NCI-H1436 treated with DMSO at 0.1 percent for 48 hours (cell line): ENCODE data around the gene GMIP.

Source experiments
- DNase-seq: peaks from one replicate; lab custom pipeline; 2025; lab: John Stamatoyannopoulos, UW

Gene GMIP

DNA sequence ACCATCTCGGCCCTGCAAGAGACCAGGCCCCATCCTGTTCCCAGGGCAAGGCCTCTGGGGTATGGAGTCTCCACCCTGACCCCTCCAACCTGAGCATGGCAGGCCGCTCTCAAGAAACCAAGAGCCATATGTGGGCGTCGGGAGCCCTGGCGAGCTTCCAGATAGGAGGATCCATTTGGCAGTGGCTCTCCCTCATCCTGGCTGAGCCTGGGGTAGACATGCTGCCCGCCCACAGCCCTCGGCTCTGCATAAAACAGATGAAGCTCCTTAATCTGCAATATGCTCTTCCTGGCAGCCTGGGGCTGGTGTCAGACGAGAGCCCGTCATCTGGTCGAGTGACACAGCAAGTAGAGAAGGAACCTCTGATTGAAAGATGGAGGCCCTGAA is 13.9 kb upstream of the GMIP start:
- no peak for DNase-seq

DNA sequence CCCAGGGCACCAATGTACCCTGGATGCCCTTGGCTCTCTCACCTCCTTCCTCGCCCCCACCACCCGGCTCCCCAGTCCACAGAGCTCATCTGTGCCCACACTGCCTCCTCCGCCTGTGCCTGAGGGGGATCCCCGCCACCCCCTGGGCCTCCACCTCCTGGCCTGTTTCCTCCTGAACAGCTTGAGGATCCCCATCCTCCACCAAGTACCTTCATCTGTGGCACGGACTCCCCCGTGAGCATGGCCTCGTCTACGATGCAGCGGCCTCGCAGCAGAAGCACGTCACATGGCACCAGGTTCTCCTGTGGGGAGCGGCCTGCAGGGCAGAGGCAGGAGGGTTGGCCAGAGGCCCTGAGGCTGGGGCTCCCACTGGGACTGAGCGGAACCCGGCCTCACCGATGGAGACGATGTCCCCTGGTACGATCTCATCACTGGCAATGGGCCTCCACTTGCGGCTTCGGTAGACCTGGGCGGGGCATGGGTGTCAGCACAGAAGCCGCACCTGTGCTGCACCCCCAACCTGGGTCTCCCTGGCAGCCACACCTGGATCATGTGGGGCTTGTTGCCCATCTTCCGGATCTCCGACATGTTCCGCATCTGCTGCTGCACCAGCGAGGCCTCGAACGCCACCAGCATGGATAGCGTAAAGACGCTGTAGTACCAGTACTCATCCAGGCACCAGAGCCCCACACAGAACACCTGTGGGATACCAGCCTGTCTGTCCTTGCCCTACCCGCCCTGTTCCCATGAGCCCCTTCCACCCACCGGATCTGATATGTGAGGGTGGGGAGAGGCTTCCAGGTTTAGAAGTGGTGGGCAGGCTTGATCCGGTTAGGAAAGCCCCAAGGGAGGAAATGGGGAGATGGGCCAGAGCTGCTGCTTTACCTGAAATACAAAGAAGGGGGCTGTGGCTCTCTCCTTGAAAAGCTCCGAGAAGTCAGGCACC is 13.3 kb upstream of the GMIP start:
- no peak for DNase-seq

DNA sequence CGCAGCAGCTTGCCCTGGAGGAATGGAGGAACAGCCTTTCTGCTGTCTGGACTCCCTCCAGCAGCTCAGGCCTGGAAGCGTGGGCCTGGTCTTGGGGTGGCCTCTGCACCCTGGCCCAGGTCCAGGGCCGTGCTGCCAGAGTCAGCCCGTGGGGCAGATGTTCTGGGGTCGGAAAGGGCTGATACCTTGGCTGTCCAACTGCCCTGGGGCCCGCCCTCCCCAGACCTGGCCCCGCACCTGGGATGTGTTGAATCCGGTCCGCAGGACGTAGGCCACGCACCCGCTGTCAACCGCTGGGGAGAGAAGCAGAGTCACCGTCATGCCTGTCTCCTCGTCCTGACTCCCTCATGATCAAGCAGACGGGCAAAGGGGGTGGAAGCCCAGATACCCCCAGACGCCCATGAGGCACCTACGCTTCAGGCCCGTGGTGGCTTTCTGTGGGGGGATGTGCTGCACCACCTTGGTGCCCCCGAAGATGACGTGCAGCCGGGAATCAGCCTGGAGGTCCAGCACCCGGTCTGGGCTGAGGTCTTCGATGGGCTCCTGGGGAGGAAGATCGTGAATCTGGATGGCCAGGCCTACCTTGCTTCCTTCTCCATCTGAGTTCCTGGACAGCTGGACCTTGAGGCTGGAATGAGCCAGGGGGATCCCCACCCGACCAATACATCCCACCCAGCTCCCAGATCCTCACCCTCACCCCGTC is 12.3 kb upstream of the GMIP start:
- no peak for DNase-seq

DNA sequence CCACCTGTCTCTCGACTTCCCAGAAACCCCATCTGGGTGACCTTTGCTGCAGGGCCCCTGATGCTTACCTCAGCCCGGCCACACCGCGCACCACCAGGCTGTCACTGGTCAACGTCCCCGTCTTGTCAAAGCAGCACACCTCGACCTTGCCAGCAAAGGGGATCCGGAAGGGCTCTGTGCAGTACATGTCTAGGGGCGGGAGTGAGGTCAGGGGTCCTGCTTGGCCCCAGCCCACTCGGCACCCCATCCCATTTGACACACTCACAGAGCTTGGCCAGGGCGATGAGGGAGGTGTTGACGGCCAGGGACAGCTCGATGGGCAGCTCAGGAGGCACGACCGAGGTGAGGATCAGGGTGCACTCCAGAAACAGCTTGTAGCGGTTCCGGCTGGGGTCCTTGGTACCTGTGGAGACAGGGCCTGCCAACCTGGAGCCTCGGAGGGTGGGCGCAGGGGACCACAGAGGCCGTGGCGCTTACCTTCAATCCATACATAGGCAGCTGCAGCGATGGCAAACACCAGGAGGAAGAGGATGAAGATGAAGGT is 11.7 kb upstream of the GMIP start:
- DNase-seq = no peak

DNA sequence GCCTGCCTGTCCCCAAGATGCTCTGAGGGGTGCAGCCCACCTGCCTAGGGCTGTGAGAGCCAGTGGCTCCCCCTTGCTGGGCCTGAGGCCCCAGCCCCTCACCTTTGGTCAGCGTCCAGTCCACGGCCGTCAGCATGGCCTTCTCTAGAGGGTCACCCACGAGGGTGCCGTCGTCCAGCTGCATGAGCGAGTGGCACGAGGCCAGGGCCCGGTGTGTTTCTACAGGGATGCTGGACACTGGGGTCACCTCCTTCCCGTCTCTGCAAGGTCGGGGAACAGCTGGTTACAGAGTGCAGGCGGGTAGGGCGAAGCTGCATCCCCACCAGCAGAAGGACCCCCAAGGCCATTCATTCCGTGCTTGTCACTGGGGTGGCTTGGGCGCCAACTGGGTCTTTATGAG is 11.0 kb upstream of the GMIP start:
- no peak for DNase-seq

DNA sequence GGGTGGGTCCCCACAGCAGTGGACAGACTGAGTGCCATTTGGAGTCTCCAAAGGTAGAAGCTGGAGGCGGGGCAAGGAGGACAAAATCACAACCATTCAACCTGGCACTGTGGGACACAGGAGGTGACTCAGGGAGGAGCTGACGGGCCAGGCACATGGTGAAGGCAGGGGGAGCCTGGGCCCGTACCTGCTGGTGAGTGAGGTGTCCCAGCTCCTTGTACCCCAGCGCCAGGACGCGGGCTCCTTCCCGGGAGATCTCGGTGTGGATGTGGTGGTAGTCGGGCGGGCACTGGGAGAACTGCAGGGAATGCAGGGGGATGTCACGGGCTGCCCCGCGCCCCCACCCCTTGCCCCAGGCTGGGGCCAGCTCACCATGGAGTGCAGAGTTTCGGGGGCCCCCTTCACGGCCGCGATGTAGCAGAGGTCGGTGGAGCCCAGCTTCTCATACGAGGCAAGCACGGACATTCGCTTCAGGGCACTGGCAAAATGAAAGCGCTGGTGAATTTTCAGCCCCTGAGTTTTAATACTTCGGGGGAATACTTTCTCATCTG is 10.2 kb upstream of the GMIP start:
- DNase-seq = no peak

DNA sequence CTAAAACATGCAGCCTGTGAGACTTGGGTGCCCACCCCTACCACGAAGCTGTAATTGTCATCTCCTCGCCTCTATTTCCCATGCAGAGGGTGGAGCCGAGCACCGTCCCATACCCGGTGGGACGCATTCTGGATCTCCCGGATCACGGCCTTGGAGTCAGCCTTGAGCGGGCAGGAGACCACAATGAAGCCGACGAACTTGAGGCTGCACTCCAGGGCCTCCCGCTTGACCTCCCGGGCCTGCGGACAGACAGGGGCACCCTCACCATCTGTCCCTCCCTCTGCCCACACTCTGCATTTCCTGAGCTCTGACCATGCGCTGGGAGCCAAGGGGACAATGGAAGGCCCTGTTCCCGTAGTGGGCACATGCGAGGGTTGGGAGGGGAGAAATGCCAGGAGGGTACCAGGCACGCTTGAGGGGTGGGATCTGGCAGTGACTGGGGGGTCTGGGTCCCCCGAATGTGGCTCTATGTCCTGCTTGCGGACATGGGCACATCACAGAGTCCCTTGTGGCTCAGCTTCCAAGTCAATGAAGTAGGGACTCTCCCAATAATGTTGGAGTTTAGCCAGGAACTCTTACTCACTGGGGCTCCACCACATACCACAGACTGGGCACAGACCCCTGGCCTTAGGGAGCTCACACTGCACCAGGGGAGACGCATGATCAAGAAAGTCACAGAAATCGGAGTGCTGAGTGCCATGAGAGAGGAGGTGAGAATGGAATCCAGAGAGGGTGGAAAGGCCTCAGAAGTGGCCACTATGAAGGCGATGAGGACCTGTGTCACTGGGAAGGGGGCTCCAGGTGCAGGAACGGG is 9.2 kb upstream of the GMIP start:
- DNase-seq = no peak

DNA sequence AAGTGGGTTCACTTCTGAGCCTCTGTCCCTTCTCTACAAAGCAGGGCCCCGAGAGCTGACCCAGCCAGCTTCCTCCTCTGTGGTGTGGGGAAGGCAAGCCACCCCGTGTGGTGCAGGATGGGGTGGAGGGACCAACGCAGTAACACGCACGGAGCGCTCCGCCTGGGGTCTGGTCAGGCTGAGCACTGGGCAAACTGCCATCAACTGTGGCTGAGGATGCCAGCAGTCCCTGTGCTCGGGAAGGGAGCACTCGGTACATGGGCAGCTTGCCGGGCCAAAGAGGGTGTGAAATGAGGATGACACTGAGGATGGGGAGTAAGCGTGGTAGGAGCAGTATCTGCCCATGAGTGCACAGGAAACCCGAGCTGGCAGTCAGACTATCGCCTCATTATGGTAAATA is 7.6 kb upstream of the GMIP start:
- no peak for DNase-seq

DNA sequence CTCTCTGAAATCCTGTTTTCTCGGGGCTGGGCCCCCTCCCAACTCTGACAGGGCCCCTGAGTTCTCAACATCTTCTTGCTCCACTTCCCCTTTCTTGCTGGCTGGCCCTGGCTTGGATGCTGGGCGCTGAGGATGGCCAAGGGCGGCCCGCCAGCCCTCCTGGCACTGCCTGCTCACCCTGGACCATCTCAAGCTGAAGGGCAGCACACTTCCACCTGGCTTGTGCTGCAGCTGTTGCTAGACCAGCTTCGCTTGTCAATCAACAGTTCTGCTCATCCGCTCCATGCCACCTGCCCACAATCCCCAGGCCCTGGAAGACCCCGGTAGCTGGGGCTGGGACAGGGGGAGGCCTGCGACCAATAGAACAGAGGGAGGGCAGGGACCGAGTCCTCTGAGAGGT is 6.9 kb upstream of the GMIP start:
- DNase-seq = no peak

DNA sequence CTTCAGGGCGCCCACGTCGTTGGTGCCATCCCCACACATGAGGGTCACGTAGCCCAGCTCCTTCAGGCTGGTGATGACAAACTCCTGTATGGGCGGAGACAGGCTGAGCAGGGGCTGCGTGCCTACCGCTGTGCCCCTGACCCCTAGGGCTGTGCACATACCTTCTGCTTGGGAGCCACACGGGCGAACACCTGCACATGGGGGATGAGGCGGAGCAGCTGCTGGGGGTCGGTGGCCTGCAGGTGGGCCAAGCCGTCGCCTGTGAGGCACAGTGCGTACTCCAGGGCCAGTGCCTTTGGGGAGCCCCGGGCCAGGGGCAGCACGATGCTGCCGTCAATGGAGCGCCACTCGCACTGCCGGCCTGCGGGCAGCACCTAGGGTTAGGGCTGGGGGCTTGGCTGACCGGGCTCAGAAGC is 6.1 kb upstream of the GMIP start:
- no peak for DNase-seq

DNA sequence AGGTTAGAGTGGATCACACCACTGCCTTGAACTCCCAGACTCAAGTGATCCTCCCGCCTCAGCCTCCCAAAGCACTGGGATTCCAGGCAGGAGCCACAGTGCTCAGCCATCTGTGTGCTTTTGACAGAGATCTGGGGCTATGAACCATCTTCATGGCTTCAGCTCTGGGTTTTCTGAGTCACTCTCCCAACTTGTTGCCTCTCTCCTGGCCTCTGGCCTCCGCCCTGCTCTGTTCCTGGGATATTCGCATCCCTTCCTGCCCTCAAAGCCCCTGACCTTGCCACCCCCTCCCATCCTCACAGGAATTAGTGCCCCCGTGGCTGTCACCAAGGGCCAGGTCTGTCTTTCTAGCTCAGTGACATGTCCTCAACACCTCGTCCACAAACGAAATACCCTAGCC is 5.7 kb upstream of the GMIP start:
- no peak for DNase-seq

DNA sequence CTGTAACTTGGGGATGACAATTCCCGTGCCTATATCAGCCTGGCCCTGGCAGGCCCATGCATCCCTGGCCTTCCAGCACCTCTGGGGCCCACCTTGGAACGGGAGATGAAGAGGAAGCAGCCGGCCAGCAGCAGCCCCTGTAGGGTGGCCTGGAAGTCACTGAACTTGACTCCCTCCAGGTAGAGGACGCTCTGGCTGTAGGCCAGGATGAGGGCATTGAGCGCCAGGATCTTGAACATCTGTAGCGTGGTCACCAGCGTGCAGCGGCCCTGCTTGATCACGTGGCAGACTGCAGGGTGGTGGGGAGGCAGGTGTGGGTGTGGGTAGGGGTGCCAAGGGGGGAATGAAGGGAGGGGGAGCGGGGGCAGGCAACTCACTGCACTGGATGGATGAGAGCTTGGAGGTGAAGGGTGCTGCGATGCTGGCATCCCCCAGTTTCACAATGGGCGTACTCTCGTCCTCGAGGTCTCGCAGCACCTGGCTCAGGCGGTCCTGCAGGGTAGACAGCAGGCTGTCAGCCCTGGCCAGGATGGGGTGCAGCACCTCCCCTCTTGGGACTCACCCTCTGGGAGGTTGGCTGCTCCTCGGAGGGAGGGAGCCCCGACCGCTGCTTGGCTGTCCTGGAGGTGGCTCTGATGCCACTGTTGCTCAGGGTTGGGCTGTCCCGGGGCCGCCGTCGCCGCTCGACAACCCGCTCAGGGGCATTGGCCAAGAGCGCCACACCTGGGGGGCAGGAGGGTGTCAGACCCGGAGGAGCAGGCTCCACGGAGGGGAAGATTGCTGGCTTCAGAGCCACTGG is 3.8 kb upstream of the GMIP start:
- no peak for DNase-seq

DNA sequence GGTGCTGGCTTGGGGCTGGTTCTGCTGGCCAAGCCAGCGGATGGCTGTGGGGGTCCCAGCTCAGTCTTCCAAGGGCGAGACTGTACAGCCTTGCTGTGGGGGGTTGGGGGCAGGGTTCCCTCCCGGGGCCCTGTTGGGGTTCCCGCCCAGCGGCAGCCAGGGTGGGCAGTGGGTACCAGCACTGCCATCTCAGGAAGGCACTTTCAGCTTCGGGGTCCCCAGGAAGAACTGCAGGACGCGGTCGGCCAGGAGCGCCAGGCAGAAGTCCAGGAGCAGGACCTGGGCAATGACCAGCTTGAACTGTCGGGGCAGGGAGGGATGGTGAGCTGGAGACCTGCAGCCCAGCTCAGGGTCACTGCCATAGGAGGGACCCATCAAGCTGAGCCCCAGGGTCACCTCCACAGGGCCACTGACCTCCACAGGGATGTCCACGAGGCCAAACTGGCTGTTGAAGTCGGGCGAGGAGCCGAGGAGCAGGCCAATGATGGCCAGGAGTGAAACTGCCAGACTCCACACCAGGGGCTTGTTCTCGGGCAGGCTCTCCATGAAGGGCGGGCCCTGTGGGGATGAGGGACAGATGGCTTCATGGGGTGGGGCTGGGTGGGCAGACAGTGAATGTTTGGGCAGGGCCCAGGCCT is 1.9 kb upstream of the GMIP start:
- DNase-seq = no peak

DNA sequence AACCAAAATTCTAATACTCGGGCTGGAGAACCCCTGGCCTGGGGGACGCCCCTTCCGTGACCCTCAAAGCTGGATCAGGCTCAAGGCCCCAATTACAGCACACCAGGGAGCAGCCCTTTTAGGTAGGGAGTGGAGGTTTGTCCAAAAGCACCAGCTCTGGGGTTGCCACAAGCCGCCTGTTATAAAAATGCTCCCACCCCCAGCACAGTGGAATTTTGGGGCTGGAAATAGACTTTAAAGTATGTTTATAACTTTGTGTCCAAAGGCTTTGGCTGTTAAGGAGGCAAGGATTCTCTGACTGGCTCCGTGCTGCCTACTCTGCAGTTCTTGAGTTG is 564 bp upstream of the GMIP start:
- DNase-seq = no peak

DNA sequence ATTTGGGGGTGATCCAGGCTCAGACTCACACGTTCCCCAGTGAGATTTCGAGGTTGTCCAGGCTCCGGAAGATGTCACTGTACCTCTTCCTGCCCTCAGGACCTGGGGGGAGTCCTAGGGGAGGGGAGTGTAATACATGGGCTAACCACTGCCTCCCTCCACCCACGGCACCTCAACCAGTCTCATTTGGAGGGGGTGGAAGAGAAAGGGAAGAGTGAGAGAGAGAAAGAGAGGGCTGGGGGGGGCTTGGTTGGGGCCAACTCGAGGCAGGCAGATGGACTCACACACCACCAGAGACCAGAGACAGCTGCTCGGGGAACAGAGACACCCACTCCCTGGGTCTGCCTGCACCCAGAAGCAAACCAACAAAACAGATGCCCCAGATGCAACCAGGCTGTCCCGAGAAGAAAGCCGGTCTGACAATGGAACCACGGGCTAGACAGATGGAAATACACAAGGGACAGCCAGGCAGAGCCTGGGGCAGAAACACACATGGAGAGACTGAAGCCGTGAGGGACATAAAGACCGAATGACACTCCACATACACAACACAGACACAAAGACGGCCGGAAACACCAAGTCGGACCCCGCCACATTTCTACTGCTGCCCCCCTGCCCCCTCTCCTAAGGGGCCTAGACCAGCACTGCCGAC is 825 bp downstream of the GMIP start:
- no peak for DNase-seq

DNA sequence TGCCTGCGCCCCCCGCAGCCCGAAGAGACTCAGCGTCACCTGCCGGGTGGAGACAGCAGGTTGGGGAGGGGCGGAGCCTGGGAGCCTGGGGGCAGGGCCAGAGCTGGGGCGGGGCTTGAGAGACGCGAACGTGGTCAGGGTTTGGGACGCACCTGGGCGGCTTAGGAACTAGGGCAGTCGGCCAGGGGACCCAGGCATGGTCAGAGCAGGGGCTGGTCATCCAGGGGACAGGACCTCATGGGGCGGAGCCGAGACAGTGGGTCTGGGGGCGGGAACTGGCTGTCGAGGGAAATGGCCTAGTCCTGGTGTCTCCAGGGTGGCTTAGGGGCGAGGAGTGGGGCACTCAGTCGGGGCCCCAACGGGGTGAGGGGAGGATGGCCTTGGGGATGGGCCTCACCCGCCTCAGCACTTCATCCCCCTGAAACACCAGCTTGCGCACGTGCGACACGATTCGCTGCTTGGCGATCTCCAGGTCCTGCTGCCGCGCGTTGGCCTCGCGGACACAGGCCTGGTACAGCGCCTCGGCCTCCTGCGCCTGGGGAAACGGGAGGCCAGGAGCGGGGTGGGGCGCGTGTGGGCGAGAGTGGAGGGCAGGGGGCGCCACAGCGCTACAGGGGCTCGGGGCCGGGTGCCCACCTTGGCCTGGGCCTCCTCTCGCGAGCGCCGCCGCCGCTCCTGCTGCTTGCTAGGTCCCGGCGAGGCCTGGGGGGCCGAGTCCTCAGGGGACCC is 5.8 kb downstream of the GMIP start:
- no peak for DNase-seq

DNA sequence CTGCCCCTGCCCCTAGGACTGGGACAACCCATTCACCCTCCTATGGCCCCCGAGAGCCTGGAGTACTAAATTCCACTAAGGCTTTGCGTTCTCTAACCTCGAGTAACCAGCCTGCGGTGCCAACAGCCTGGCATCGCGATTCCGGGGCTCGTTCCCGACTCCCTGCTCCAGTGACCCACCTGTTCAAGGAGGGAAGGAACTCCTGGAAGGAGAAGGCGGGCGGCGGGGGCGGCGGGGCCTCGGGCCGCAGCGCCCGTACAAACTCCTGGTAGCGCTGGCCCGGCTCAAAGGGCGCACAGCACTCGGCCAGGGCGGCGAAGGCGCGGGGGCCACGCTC is 6.3 kb downstream of the GMIP start:
- no peak for DNase-seq

DNA sequence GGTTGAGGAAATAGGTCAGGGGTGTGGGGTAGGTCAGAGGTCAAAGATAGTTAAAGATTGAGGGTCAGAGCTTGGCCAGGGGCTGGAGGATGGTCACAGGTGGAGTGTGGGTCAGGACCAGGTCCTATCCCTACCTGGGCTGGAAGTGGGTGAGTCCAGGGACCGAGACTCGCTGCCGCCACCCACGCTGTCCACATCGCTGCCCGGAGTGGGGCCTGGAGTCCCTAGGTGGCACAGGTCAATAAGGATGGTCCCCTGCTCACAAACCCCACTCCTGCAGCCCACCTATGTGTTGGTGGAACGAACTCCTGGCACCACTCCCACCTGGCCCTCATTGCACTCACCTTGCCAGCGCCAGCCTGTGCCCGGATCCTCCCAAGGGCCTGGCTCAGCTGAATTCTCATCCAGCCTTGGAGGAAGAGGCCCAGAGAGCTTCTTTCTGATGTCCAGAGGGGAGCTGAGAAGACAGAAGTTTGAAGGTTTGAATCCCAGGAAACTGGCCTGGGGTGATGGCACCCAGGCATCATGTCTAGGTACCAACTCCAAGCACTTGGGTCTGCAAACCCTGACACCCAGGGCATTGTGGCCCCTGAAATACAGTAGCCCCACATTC is 6.8 kb downstream of the GMIP start:
- DNase-seq = no peak

DNA sequence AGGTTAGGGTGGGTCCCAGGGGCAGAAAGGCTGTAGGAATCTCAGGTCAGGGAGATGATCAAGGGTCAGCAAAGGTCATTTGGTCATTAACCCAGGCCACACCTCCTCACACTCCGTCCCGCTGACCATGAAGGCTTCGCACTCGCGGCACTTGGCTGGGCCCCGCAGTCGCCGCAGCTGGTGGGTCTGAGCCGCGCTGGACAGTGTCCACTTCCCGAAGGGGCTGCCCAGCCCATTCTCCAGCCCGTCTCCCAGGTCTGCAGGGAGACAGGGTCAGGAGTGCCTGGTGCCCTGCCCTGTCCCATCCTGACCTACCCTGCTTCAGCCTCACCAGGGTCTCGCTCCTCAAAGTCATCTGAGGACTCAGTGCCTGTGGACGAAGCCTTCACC is 8.1 kb downstream of the GMIP start:
- DNase-seq = no peak
